Activated naive CD8-positive, alpha-beta T cell treated with anti-CD3 and anti-CD28 coated beads for 36 hours (primary cell): ENCODE data around the gene AGRP. TPM values are rescaled to one million over a fixed set of nuclear protein-coding genes. Genes with fewer than 3 reads are reported as not detected.

ENCODE experiments used
- DNase-seq: peaks from one replicate; pipeline ENCODE4 v3.0.0; 2021
- H3K27ac Mint-ChIP-seq: one replicate; pipeline ENCODE4 v1.8.0; 2022; ENCODE audit warnings: mild to moderate bottlenecking, moderate library complexity, mixed read lengths
- H3K27me3 Mint-ChIP-seq: one replicate; pipeline ENCODE4 v1.8.0; 2022; ENCODE audit warnings: mild to moderate bottlenecking, mixed read lengths
- H3K36me3 Mint-ChIP-seq: one replicate; pipeline ENCODE4 v1.8.0; 2021; ENCODE audit warnings: mild to moderate bottlenecking, mixed read lengths
- H3K4me1 Mint-ChIP-seq: one replicate; pipeline ENCODE4 v1.8.0; 2021; ENCODE audit warnings: mixed read lengths
- H3K4me3 Mint-ChIP-seq: one replicate; pipeline ENCODE4 v1.8.0; 2022; ENCODE audit warnings: mild to moderate bottlenecking, moderate library complexity, mixed read lengths
- H3K9me3 Mint-ChIP-seq: one replicate; pipeline ENCODE4 v1.8.0; 2022; ENCODE audit warnings: mixed read lengths
- total RNA-seq, 2 experiments: library from RNA; stranded (reverse); gene quantifications; one replicate each; pipeline ENCODE4 v1.2.3, GENCODE V29; 2021

AGRP gene
- total RNA-seq, 2 experiments from 2014 or later = 0.40 TPM; not detected in 1

DNA sequence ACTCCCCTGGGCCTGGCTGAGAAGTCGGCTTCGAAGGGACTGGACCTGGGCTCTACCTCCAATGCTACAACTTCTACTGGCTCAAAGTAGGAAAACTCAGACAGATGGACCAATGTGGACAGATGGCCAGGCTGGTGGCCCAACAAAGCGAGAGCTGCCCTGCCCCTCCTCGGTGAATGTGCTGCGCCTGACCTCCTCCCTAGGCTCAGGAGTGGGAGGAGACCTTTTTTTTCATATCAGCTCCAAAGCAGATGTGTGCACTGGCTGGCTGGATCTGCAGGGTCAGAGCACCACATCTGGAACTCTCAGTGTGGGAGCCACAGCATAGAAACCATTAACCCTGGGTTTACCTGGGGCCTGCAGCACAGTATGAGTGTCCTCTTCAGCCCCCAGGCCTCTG, 23.2 kb downstream of the AGRP start:
- H3K9me3 Mint-ChIP-seq = no peaks in the 10 kb centered on the region
- H3K27me3 Mint-ChIP-seq = no peaks in the 10 kb centered on the region
- no peak overlapping the region for H3K27ac Mint-ChIP-seq
- H3K4me1 Mint-ChIP-seq = peaks cover 4% of the 10 kb centered on the region
- no peak overlapping the region for H3K4me3 Mint-ChIP-seq
- DNase-seq = no peak
- no peaks in the 10 kb centered on the region for H3K36me3 Mint-ChIP-seq

DNA sequence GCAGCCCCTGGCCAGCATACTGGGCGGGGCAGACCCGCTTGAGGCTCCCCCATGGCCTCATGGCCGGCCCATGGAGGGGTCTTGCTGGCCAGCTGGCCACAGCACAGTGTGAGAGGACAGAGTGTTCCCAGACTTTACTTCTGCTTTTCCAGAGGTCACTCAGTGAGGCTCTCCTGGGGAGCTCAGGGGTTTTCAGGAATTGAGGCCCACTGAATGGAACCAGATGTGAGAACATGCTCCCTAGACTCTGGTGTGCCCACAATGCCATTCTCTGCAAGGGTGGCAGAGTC, 23.5 kb downstream of the AGRP start:
- Mint-ChIP-seq H3K4me1 (peaks cover 3% of the 10 kb centered on the region), H3K4me3 (no peak overlapping the region), H3K9me3 (no peaks in the 10 kb centered on the region), H3K27me3 (no peaks in the 10 kb centered on the region), H3K27ac (no peak overlapping the region), H3K36me3 (no peaks in the 10 kb centered on the region)
- DNase-seq = no peak

DNA sequence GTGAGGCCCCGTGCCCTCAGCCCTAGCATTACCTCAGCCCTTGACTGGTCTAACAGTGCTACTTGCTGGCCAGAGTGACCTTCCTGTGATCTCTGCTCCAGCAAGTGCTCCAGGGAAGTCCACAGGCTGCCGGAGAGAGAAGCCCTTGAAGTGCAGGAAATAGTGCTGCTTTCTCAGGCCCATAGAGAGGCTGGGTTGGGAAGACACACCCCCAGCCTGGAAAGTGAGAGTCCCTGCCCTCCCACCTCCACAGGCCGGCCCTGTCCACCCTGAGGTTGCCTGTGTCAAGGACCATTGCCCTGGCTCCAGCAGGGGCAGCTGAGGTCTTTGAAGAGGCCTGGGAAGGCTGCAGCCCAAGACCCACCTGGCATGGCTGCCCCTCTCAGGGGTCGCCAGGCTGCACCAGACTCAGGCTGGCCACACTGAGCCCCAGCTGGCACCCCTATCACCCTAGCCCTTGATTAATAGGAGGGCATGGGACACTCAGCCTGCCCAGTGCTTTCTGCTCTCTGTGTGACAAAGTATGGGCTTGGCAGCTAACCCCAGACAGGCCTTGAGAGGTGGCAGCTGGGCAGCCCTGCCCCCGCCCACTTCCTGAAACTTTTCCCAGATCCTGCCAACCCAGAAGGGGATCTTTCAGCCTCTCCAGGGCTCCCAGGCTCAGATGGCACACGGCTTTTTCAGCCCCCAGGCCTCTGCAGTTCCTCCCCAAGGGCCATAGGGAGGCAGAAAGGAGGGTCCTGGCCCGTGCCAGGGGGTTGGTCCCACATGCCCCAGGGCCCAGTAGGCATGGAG, 24.1 kb downstream of the AGRP start:
- Mint-ChIP-seq H3K27ac (no peak overlapping the region), H3K4me1 (peaks cover 3% of the 10 kb centered on the region), H3K4me3 (no peak overlapping the region), H3K27me3 (no peaks in the 10 kb centered on the region), H3K9me3 (no peaks in the 10 kb centered on the region), H3K36me3 (no peaks in the 10 kb centered on the region)
- DNase-seq = no peak

DNA sequence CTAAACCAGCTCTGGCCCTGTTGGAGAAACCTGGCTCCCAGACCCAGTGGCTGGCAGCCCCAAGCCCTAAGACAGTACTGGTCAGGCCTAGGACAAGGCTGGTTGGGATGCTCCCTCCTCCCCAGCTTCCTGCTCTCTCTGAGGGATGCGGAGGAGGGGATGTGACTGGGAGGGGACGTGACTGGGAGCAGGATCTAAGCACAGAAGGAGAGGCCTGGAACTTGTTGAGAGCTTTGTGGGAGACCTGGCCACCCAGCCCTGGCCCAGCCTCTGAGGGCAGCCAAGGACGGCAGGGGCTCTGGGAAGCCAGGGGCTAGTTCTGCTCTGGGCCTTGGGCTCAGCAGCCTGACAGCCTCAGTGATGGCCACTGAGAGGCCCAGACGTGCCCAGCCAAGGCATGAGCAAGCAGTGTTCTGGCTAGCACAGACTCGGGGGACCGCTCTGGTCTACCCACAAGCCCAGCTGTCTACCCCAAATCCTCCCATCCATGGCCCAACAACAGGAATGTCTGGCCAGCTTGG, 25.2 kb downstream of the AGRP start:
- H3K4me1 Mint-ChIP-seq = peaks cover 3% of the 10 kb centered on the region
- no peaks in the 10 kb centered on the region for H3K9me3 Mint-ChIP-seq
- H3K27me3 Mint-ChIP-seq = no peaks in the 10 kb centered on the region
- no peak overlapping the region for H3K27ac Mint-ChIP-seq
- H3K36me3 Mint-ChIP-seq = no peaks in the 10 kb centered on the region
- DNase-seq = no peak
- no peak overlapping the region for H3K4me3 Mint-ChIP-seq

DNA sequence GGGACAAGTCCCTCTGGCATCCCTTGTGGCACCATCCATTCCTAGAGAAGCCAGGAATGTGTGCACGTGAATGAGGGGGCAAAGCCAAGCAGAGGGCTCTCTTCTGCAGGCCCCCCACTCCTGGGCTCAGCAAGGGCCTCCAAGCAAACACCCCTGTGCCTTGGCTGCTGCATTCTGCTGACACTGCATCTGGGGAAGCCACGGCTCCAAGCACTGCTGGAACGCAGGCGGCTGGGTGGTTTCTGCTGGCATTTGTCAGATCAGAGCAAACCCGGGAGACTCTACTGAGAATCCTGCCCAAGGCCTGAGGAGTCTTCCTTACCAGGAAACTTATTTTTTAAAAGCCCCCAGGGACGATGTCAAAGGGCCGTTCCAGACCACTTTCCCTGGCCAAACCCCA, 25.7 kb downstream of the AGRP start:
- H3K4me1 Mint-ChIP-seq = peaks cover 3% of the 10 kb centered on the region
- H3K27me3 Mint-ChIP-seq = no peaks in the 10 kb centered on the region
- no peak overlapping the region for H3K4me3 Mint-ChIP-seq
- H3K27ac Mint-ChIP-seq = no peak overlapping the region
- H3K9me3 Mint-ChIP-seq = no peaks in the 10 kb centered on the region
- no peak for DNase-seq
- no peaks in the 10 kb centered on the region for H3K36me3 Mint-ChIP-seq

DNA sequence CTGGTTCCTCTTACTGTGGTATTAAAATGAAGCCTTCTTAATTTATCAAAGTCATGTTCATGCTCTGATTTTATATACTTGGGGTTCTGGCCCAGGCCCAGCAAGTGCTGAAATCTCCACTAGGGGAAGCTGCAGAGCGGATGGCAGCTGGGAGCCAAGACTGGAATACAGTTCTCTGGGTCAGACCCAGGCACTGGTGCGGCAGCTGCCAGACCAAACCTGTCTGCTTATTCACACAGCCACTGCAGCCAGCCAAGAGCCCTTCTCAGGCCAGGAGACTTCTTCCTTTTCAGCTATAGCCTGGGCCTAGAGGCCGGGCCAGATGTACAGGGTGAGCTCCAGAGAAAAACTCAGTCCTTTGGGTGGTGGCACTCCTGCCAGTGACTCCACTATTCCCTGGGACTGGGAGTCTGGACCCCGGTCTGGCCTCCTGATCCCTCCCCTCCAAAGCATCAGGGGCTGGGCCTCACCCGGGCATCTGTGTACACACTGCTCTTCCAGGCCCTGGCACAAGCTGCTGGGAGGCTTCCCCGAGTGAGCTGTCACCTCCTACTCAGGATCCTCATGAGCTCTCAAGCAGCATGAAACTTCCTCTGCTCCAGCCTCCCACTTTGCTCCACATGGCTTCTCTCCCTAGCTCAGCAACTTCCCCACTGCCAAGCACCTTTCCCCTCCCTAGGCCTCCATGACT, 26.8 kb downstream of the AGRP start:
- H3K27me3 Mint-ChIP-seq = no peaks in the 10 kb centered on the region
- no peak overlapping the region for H3K4me3 Mint-ChIP-seq
- H3K9me3 Mint-ChIP-seq = no peaks in the 10 kb centered on the region
- peaks cover 3% of the 10 kb centered on the region for H3K4me1 Mint-ChIP-seq
- no peak for DNase-seq
- no peaks in the 10 kb centered on the region for H3K36me3 Mint-ChIP-seq
- no peak overlapping the region for H3K27ac Mint-ChIP-seq

DNA sequence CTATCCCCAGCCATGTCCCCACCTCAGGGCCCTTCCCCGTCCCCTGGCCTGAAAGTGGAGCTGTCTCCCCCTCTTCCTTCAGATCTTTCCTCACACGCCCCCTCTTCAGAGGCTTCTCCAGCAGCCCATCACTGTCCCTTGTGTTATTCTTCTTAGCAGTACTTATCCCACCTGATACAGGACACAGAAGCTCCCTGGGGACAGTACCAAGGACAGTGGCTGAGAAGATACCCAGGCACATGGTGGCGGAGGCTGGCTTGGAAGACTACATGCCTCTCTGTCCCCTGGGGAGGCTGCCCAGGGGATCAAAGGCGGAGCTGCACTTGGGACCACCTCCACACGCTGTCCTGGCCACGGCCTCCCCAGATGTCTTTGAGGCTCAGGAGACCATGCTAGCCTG, 28.5 kb downstream of the AGRP start:
- no peak overlapping the region for H3K27ac Mint-ChIP-seq

DNA sequence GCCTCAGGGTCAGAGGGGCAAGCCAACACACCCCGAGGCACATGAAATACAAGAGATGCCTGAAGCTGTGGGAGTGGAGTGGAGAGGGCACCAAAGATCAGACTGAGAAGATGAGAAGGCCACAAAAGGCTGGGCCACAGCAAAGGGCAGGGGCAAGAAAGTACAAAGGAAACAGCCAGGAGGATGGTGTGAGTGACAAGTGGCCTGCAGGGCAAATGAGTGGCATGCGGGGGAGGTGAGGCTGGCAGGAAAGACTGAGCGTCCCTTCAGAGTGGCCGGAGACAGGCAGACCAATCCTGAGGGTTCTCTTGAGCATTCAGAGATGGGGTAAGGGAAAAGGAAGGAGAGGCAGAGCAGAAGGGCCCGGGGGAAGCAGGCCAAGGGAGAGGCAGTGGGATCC, 29.2 kb downstream of the AGRP start:
- H3K27me3 Mint-ChIP-seq = no peaks in the 10 kb centered on the region
- no peak for DNase-seq
- no peak overlapping the region for H3K4me3 Mint-ChIP-seq
- H3K4me1 Mint-ChIP-seq = peaks cover 3% of the 10 kb centered on the region
- H3K9me3 Mint-ChIP-seq = no peaks in the 10 kb centered on the region
- no peaks in the 10 kb centered on the region for H3K36me3 Mint-ChIP-seq
- H3K27ac Mint-ChIP-seq = no peak overlapping the region

More for the DNA sequence above, 28.5 kb downstream of the AGRP start:
- H3K9me3 Mint-ChIP-seq = no peaks in the 10 kb centered on the region
- no peaks in the 10 kb centered on the region for H3K36me3 Mint-ChIP-seq
- no peak overlapping the region for H3K4me3 Mint-ChIP-seq
- H3K4me1 Mint-ChIP-seq = peaks cover 3% of the 10 kb centered on the region
- no peaks in the 10 kb centered on the region for H3K27me3 Mint-ChIP-seq
- DNase-seq = no peak

DNA sequence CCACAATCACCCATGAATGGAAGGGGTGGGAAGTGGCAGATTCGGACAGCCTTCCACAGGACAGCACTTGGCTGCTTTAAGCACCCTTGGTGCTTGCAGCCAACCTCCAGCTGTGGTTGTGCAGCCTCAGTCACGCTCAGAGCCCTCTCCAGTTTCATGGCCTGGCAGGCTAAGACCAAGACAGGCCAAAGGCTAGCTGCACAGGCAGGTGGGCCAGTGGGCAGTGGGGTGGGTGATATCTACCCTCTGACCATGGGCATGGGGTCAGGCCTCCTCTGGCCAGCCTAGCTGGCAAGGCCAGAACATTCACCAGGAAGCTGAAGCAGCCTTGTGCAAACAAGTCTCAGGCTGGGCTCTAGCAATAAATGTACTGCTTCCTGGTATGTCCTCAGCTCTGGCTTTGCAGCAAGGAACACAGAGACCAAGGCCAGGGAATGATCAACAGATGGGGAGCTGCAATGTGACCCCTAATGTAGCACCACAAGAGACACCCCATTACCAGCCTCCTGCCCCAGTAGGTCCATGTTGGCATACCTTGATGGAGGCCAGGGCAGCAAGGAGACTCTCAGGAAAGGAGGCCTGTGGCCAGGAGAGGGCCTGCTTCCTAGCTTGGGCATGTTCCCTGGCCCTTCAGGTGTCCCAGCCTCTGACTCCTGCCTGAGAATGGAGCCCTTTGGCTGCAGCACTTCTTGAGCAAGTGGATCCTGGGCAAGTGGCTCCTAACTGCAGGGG, 31.5 kb downstream of the AGRP start:
- DNase-seq = no peak
- H3K9me3 Mint-ChIP-seq = no peaks in the 10 kb centered on the region
- no peaks in the 10 kb centered on the region for H3K36me3 Mint-ChIP-seq
- H3K4me1 Mint-ChIP-seq = peaks cover 3% of the 10 kb centered on the region
- no peak overlapping the region for H3K27ac Mint-ChIP-seq
- no peaks in the 10 kb centered on the region for H3K27me3 Mint-ChIP-seq
- no peak overlapping the region for H3K4me3 Mint-ChIP-seq

DNA sequence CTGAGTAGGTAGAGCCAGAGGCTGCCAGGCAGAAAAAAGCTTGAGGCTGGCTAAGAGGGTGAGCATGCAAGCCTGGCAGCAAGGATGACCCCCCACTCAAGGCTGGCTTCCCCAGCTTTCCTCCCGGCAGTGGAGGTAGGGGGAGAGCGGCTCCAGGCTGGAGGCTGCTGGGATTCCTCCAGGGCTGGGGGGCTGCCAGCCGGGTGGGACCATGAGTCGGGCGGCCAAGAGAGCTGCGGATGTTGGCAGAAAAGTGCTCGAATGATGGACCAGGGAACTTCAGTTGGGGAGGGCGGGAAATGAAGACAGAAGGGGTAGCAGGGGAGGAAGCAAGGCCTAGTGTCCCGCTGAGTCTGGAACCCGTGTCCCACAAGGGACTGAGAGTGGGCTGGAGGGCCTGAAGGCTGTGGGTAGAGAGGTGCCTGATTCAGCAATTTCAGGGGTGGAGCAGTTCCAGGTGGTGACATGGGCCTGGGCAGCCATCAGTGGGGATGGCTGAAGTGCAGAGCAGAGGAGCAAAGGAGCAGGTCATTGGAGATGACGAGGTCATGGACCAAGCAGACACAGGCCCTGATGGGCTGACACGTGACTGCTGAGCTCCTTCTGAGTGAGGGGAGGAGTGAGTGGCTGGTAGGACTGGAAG, 32.2 kb downstream of the AGRP start:
- no peak for DNase-seq
- Mint-ChIP-seq H3K27me3 (no peaks in the 10 kb centered on the region), H3K36me3 (no peaks in the 10 kb centered on the region), H3K9me3 (no peaks in the 10 kb centered on the region), H3K4me3 (no peak overlapping the region), H3K4me1 (peaks cover under 1% of the 10 kb centered on the region), H3K27ac (no peak overlapping the region)

DNA sequence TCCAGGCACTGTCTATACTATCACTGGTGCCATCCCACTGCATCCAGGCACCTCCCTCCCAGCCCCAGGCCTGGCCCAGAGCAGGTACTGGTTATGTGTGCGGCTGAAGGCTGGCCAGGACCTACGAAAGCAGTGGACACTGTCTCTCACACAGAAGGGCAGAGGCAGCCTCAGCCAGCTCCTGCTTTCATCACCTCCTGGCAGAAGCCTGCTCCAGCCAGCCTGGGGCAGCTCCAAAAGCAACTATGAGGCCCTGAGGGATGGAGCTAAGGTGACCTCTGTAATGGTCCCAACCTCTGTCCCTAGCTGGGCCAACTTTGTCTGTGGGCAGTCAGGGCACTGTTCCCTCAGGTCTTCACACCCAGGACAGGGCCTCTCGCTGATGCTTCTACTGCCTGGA, 33.6 kb downstream of the AGRP start:
- no peak for DNase-seq
- Mint-ChIP-seq H3K27ac (no peak overlapping the region), H3K9me3 (no peaks in the 10 kb centered on the region), H3K4me3 (no peak overlapping the region), H3K4me1 (no peaks in the 10 kb centered on the region), H3K36me3 (no peaks in the 10 kb centered on the region), H3K27me3 (no peaks in the 10 kb centered on the region)

DNA sequence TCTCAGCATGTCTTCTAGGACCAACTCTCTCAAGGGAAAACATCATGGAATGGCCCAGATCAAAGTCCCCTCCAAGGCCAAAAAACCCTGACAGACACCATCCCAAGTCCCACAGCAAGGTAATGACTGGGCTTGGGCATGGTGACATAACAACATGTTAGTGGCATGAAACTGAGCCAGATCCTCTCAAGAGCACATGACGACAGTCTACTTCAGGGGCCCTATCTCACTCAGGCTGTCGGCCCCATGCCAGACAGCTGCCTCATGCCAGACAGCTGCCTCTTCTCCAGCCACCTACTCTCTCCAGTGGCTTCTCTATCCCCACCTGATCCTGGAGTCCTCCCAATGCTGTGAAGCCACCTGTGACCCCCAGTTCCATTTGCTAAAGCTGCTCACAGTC, 34.0 kb downstream of the AGRP start:
- DNase-seq = no peak
- no peaks in the 10 kb centered on the region for H3K36me3 Mint-ChIP-seq
- H3K9me3 Mint-ChIP-seq = no peaks in the 10 kb centered on the region
- H3K4me1 Mint-ChIP-seq = no peaks in the 10 kb centered on the region
- no peak overlapping the region for H3K27ac Mint-ChIP-seq
- H3K4me3 Mint-ChIP-seq = no peak overlapping the region
- H3K27me3 Mint-ChIP-seq = no peaks in the 10 kb centered on the region

DNA sequence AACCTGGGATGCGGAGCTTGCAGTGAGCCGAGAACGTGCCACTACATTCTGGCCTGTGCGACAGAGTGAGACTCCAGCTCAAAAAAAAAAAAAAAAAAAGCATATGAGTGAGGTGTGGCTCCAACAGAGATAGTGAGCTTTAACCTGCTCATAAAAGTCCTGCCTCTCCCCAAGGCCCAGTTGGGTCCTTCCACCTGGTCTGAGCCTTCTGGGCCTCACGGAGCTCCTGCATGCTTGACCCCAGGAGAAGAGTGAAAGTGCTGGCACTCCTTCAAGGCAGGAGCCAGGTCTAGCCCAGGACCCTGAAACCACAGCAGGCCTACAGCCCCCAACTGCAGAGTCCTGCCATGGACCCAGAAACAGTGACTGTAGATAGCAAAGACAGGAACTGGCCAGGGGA, 34.8 kb downstream of the AGRP start:
- H3K27me3 Mint-ChIP-seq = no peaks in the 10 kb centered on the region
- no peaks in the 10 kb centered on the region for H3K9me3 Mint-ChIP-seq
- no peak for DNase-seq
- H3K4me3 Mint-ChIP-seq = no peak overlapping the region
- H3K4me1 Mint-ChIP-seq = no peaks in the 10 kb centered on the region
- no peak overlapping the region for H3K27ac Mint-ChIP-seq
- no peaks in the 10 kb centered on the region for H3K36me3 Mint-ChIP-seq

DNA sequence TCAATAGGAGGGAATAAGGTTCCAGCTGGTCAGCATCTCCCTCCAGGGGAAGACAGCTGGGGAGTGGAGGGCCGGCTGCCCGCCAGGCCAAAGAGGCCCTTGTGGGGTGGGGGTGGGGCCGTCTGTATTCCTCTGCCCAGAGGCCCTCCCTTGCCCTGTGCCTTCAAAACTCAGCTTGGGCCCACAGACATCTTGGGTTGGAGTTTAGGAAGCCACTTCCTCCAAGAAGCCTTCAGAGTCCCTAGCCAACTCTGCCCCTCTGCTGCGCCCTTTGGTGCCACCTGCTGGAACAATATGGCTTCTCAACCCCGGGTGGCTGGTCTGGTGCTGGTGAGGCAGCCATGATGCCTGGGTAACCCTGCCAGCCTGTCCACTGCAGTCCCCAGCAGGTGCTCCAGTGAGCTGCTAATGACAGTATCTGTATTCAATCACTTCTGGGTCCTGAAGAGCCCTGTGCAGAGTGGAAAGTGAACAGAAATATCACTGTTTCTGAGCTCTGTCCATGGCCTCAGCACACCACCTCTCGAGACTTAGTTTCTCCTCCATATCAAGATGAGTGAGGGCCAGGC, 35.8 kb downstream of the AGRP start:
- no peaks in the 10 kb centered on the region for H3K27me3 Mint-ChIP-seq
- no peak overlapping the region for H3K27ac Mint-ChIP-seq
- H3K4me1 Mint-ChIP-seq = no peaks in the 10 kb centered on the region
- H3K36me3 Mint-ChIP-seq = no peaks in the 10 kb centered on the region
- no peaks in the 10 kb centered on the region for H3K9me3 Mint-ChIP-seq
- DNase-seq = peak; percentile 72
- H3K4me3 Mint-ChIP-seq = no peak overlapping the region

DNA sequence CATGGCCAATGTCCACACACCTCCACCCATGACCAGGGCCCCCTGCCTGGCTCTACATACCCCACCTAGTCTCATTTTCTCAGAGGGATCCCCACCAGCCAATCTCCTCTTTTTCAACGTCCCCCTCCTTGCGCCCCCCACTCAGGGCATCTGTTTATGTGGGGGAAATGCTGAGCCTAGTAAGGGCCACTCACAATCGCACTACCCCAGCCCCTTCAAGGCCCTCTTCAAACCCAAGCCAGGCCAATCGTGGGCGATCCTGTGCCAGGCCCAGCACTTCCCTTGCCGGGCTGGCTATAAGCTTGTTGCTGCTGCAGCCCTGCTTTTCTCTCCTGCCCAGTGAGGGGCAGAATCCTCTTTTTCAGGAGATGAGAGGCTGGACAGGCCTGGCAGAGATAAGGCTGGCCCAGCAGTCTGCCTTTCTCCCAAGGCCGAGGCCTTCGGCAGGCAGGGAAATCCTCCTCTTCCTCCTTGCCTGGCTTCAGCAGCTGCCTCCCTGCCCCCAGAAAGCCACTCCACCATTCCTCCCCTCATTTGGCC, 36.3 kb downstream of the AGRP start:
- no peak for DNase-seq
- Mint-ChIP-seq H3K27me3 (no peaks in the 10 kb centered on the region), H3K4me3 (no peak overlapping the region), H3K4me1 (no peaks in the 10 kb centered on the region), H3K9me3 (no peaks in the 10 kb centered on the region), H3K36me3 (no peaks in the 10 kb centered on the region), H3K27ac (no peak overlapping the region)
